ENCODE measurements around the gene USF1.
A peak's percentile ranks its signal among the peaks of the same experiment; 100 is the strongest.
"Not testable (repeated sequence)": the region's sequence is repeated elsewhere in the genome, so short reads cannot be mapped to it uniquely, and the experiment has no call there.

The USF1 gene

DNA sequence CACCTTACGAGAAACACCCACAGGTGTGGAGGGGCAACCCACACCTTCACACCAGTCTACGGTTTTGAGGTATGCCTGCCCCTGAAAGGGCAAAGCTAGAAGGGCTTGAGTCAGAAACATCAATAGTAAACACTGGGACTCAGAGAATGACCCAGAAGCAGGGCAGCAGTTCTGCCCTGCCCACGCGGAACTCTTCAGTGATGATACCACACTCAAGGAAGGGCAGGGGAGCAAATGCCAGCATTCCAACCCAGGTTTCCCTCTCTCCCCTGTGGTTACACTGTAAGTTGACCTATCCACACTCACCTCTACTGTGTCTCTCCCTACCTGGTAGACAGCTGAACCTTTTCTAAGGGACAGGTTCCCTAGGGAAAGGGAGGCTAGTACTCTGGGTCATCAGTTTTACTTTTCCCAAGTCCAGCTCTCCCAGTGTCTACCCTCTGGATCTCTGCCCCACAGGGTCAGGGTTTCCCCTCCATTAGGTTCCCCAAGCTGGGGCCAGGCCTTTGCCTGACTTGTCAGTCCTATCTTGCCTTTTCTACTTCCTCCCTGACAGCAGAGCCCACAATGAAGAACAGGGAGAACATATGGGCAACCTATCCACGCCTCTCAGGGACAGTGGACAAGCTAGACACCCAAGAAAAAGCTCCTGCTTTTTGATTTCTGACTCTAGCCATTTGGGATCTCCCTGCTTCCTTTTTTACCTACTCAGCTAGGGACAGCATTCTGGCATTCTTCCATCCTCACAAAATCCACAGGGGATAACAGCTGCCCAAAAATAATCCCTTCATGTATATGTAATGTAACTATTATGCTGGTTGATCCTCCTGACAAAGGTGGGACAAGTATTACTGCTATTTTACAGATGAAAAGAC is 27.8 kb downstream of the USF1 start:
- DNase-seq = no peak

GRCh38 chr1:161017181-161017580 is 28.6 kb downstream of the USF1 start:
- not testable (repeated sequence) for DNase-seq

- DNase-seq = not testable (repeated sequence)
These were observed 29.1 kb downstream of the USF1 start for GRCh38 chr1:161016683-161017082.

DNA sequence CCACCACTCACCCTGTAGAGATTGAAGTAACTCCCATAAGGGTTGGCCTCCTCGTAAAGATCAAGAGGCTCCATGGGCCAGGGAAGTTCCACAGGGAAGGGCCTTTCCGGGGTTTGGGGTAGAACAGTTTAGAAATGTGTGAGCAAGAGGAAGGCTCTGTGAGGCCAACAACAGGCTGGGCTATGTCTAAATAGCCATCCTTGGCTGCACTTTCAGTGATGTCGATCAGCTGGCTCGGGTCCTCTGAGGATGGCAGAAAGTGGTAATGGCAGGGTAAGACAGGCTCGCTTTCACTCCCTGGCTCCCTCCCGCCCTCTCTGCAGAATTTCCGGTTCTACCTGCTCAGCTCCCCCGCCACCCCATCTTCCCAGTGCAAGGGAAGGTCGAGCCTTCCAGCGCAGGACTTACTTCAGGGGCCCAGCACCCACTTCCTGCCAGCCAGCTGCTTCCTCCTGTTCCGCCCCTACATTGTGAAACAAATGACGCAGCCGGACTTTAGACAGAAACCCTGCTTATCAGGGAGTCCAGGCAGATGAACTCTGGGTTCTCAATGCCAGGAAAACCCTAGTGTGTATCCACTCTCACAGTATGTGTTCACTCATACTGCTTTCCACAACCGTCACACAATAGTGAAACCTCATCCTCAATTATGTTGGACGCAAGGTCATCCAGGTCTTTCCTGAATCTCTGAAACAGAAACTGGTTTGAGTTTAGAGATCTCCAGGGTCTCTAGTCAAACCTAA is 32.1 kb downstream of the USF1 start:
- DNase-seq = peak; percentile 66

GRCh38 chr1:161013131-161013487 is 32.7 kb downstream of the USF1 start:
- no peak for DNase-seq

DNA sequence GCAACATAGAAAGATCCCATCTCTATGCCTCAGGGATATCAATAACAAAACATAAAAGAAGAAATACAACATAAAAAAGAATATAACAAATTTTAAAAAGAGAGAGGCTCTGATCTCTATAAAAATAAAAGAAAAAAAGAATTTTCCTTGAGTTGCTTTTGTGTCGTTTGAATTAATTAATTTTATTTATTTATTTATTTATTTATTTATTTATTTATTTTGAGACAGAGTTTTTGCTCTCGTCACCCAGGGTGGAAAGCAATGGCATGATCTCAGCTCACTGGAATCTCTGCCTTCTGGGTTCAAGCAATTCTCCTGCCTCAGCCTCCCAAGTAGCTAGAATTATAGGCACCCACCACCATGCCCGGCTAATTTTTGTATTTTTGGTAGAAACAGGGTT is 33.4 kb downstream of the USF1 start:
- no peak for DNase-seq

DNA sequence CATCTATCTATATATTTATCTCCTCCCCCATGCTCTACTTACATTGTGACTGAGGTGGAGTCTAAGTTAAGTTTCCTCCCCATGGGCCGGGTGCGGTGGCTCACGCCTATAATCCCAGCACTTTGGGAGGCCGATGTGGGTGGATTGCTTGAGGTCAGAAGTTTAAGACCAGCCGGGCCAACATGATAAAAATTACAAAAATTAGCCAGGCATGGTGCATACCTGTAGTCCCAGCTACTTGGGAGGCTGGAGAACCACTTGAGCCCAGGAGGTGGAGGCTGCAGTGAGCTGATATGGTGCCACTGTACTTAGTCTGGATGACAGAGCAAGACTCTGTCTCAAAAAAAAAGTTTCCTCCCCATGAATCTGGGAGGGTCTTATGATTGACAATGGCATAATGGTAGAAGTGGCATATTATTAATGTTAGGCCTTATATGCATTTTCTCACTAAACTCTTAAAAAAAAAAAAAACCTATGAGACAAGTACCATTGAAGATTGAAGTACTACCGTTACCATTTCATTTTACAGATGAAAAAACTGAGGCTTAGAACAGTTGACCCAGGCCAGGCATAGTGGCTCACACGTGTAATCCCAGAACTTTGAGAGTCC is 36.1 kb downstream of the USF1 start:
- no peak for DNase-seq

- DNase-seq = no peak
These were observed 36.8 kb downstream of the USF1 start for GRCh38 chr1:161008869-161009510.

- no peak for DNase-seq
These were observed 38.4 kb downstream of the USF1 start for GRCh38 chr1:161007369-161007768.

- no peak for DNase-seq
These were observed 39.2 kb downstream of the USF1 start for GRCh38 chr1:161006563-161006962.

DNA sequence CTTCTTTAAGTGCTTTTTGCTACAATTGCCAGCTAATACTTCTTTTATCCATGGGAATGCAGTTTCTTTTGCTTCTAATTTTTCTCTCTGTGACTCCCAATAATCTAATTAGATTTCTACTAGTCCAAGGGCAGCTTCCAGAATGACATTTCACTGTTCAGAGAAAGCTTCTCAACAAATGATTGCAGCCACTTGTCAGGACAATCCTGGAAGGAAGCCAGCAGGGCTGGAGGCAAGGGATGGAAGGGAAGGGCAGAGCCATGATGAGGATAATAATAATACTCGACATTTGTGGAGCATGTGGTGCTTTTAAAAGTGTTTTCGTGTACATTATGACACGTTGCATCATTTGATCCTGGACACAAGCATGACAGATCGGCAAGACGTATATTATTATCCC is 44.3 kb downstream of the USF1 start:
- DNase-seq = no peak

DNA sequence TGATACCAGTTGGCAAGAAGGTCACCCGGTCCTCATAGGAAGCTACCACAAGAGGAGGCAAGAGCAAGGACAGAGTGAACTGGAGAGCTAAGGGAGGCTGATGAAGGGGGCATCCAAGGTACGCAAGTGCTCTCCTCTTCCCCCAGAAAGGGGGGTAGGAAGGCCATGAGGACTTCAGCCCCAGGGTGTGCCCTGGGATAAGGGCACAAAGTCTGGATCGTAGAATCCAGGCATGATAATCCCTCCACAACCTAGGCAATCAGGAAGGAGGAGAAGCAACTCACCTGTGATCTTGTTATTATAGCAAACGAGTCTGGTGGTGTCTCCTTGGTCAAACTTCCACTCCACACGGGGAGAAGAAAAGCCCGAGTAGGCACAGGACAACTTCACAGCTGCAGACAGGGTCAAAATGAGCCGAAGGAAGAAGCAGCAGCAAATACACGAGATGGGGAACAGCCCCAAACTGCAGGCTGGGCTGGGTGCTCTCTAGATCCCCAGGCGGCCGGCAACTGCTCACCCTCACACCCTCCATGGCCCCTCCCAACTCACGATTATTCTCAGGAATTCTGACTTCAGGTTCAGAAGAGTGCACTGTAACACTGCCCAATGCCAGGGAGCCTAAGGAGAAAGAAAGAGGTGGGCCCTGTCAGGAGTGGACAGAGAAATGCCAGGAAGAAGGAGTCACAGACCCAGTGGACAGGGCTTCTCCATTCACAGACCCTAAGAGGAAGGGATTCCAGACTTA is 44.9 kb downstream of the USF1 start:
- DNase-seq = no peak

- no peak for DNase-seq
These were observed 46.4 kb downstream of the USF1 start for GRCh38 chr1:160999376-160999775.

- no peak for DNase-seq
These were observed 48.3 kb downstream of the USF1 start for GRCh38 chr1:160997323-160998038.

DNA sequence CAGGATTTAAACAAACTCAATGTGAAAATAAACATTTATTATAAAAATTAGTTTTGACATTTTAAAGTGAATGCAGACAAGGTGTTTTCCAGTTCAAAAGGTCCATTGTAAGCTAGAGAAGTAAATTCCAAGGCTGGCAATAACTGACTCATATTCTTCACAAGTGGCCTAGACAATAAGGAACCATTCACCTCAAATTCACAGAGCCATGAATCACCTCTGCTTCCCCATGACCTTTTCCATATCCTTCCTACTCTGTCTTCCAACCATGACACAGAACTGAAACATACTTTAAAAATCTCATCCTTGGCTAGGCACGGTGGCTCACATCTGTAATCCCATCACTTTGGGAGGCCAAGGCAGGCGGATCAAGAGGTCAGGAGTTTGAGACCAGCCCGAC is 49.6 kb downstream of the USF1 start:
- no peak for DNase-seq

DNA sequence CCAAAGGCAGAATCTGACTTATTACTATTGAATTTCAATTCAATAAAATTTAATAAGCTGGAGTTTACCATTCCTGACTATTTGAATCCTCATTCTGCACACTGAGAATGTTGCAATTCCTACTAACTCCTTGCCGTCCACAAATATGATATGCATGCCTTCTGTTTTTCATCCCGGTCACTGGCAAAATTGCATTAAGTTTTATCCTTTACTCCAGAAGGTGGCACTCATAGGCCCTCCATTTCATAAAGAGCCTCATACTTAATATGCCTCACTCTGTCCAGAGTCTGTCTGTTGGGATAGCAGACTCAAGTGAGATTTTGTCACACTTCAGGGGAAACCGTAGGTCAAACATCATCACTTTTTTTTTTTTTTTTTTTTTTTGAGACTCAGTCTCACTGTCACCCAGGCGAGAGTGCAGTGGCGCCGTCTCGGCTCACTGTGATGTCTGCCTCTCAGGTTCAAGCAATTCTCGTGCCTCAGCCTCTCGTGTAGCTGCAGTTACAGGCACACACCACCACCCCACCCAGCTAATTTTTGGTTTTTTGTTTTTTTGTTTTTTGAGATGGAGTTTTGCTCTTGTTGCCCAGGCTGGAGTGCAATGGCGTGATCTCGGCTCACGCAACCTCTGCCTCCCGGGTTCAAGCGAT is 52.1 kb downstream of the USF1 start:
- no peak for DNase-seq

- DNase-seq = not testable (repeated sequence)
These were observed 53.7 kb downstream of the USF1 start for GRCh38 chr1:160992036-160992435.

Measured in NCI-H510A (cell line).